ENCODE measurements around the gene SSNA1.

SSNA1 gene

GRCh38 chr9:137167747-137168572 is 20.5 kb upstream of the SSNA1 start:
- FAIRE-seq = no peak

GRCh38 chr9:137168573-137168903 is 19.9 kb upstream of the SSNA1 start:
- no peak for DNase-seq (ENCODE audit: low spot score)
- FAIRE-seq = no peak

More at GRCh38 chr9:137167747-137168572, 20.5 kb upstream of the SSNA1 start:
- DNase-seq (ENCODE audit: low spot score) = no peak

GRCh38 chr9:137168904-137169856 is 19.3 kb upstream of the SSNA1 start:
- no peak for DNase-seq (ENCODE audit: low spot score)
- FAIRE-seq = no peak

- FAIRE-seq (no peak), DNase-seq (ENCODE audit: low spot score) (no peak)
These were observed 18.5 kb upstream of the SSNA1 start, which contains the start of gene LRRC26 for GRCh38 chr9:137169896-137170358. Gene LRRC26 (minus strand): TSS chr9:137170051. CDS start chr9:137169943, 108 bp downstream.

GRCh38 chr9:137170486-137171148 is 17.9 kb upstream of the SSNA1 start:
- FAIRE-seq (no peak), DNase-seq (ENCODE audit: low spot score) (no peak)

GRCh38 chr9:137171149-137171900 is 17.2 kb upstream of the SSNA1 start:
- no peak for DNase-seq (ENCODE audit: low spot score)
- no peak for FAIRE-seq

- DNase-seq (ENCODE audit: low spot score) (no peak), FAIRE-seq (no peak)
These were observed 15.3 kb upstream of the SSNA1 start for GRCh38 chr9:137172901-137173795.

- DNase-seq (ENCODE audit: low spot score) (no peak), FAIRE-seq (no peak)
These were observed 14.4 kb upstream of the SSNA1 start for GRCh38 chr9:137173796-137174664.

- DNase-seq (ENCODE audit: low spot score) (no peak), FAIRE-seq (no peak)
These were observed 13.7 kb upstream of the SSNA1 start for GRCh38 chr9:137174722-137175293.

GRCh38 chr9:137175345-137175961 is 13.0 kb upstream of the SSNA1 start:
- FAIRE-seq (no peak), DNase-seq (ENCODE audit: low spot score) (no peak)

- no peak for DNase-seq (ENCODE audit: low spot score)
- FAIRE-seq = no peak
These were observed 11.9 kb upstream of the SSNA1 start for GRCh38 chr9:137176302-137177182.

GRCh38 chr9:137178201-137178938 is 10.1 kb upstream of the SSNA1 start:
- DNase-seq (ENCODE audit: low spot score) = peak; percentile 35
- FAIRE-seq = no peak

GRCh38 chr9:137178939-137179630 is 9.4 kb upstream of the SSNA1 start:
- DNase-seq (ENCODE audit: low spot score) (no peak), FAIRE-seq (no peak)

GRCh38 chr9:137179761-137180160 is 8.7 kb upstream of the SSNA1 start:
- DNase-seq (ENCODE audit: low spot score) = no peak
- FAIRE-seq = no peak

GRCh38 chr9:137180491-137180890 is 8.0 kb upstream of the SSNA1 start:
- DNase-seq (ENCODE audit: low spot score) (no peak), FAIRE-seq (no peak)

GRCh38 chr9:137181680-137182079 is 6.8 kb upstream of the SSNA1 start:
- DNase-seq (ENCODE audit: low spot score) (no peak), FAIRE-seq (no peak)
